ENCODE data around the gene SPATA6L.

The SPATA6L gene

GRCh38 chr9:4590430-4591122, 75.7 kb downstream of the SPATA6L start:
- Histone ChIP-seq H3K9ac (ENCODE audit: low read length) (no peak overlapping the region), H3K4me2 (ENCODE audit: low read length) (no peak overlapping the region), H3K9me3 (ENCODE audit: low read length) (no peaks in the 10 kb centered on the region), H3K36me3 (ENCODE audit: insufficient read depth, low read length) (no peaks in the 10 kb centered on the region), H3F3A (ENCODE audit: insufficient read depth, low read length) (no peaks in the 10 kb centered on the region), H3K4me1 (ENCODE audit: insufficient read depth, low read length, severe bottlenecking) (no peaks in the 10 kb centered on the region), H3K27me3 (ENCODE audit: insufficient read depth, low read length) (no peaks in the 10 kb centered on the region), H3K27ac (ENCODE audit: low read depth, low read length, poor library complexity, severe bottlenecking) (no peak overlapping the region), H3K9me2 (ENCODE audit: low read depth, low read length) (no peaks in the 10 kb centered on the region), H3K4me3 (ENCODE audit: low read depth, low read length, poor library complexity, severe bottlenecking) (no peak overlapping the region), H3K79me2 (ENCODE audit: insufficient read depth, low read length) (no peaks in the 10 kb centered on the region), H4K20me1 (ENCODE audit: insufficient read depth, low read length) (no peaks in the 10 kb centered on the region), H2AFZ (ENCODE audit: low read length) (no peak overlapping the region)
- TF ChIP-seq EZH2 (IDR thresholded peaks at IDR 0.05; ENCODE audit: borderline replicate concordance, low read length) (no peak), CTCF (IDR thresholded peaks at IDR 0.05; ENCODE audit: low read length) (no peak)

- no peak overlapping the region for H3K4me3 ChIP-seq (ENCODE audit: low read depth, low read length, poor library complexity, severe bottlenecking)
- no peak overlapping the region for H3K9ac ChIP-seq (ENCODE audit: low read length)
- H3K79me2 ChIP-seq (ENCODE audit: insufficient read depth, low read length), result no peaks in the 10 kb centered on the region
- H4K20me1 ChIP-seq (ENCODE audit: insufficient read depth, low read length), result no peaks in the 10 kb centered on the region
- no peaks in the 10 kb centered on the region for H3K27me3 ChIP-seq (ENCODE audit: insufficient read depth, low read length)
- H3K9me3 ChIP-seq (ENCODE audit: low read length), result no peaks in the 10 kb centered on the region
- TF ChIP-seq CTCF (IDR thresholded peaks at IDR 0.05; ENCODE audit: low read length) (no peak), EZH2 (IDR thresholded peaks at IDR 0.05; ENCODE audit: borderline replicate concordance, low read length) (no peak)
- no peak overlapping the region for H2AFZ ChIP-seq (ENCODE audit: low read length)
- no peaks in the 10 kb centered on the region for H3K36me3 ChIP-seq (ENCODE audit: insufficient read depth, low read length)
- no peaks in the 10 kb centered on the region for H3K9me2 ChIP-seq (ENCODE audit: low read depth, low read length)
- no peak overlapping the region for H3K27ac ChIP-seq (ENCODE audit: low read depth, low read length, poor library complexity, severe bottlenecking)
- H3F3A ChIP-seq (ENCODE audit: insufficient read depth, low read length), result no peaks in the 10 kb centered on the region
- H3K4me2 ChIP-seq (ENCODE audit: low read length), result no peak overlapping the region
- H3K4me1 ChIP-seq (ENCODE audit: insufficient read depth, low read length, severe bottlenecking), result no peaks in the 10 kb centered on the region
Observed at GRCh38 chr9:4588721-4589120, 77.6 kb downstream of the SPATA6L start.

GRCh38 chr9:4585135-4585534, 81.1 kb downstream of the SPATA6L start:
- H4K20me1 ChIP-seq (ENCODE audit: insufficient read depth, low read length), result no peaks in the 10 kb centered on the region
- no peaks in the 10 kb centered on the region for H3K27me3 ChIP-seq (ENCODE audit: insufficient read depth, low read length)
- no peaks in the 10 kb centered on the region for H3K9me3 ChIP-seq (ENCODE audit: low read length)
- no peak for TF ChIP-seq CTCF (IDR thresholded peaks at IDR 0.05; ENCODE audit: low read length)
- TF ChIP-seq EZH2 (IDR thresholded peaks at IDR 0.05; ENCODE audit: borderline replicate concordance, low read length), result no peak
- H3K4me2 ChIP-seq (ENCODE audit: low read length), result no peak overlapping the region
- no peaks in the 10 kb centered on the region for H3K4me1 ChIP-seq (ENCODE audit: insufficient read depth, low read length, severe bottlenecking)
- no peak overlapping the region for H3K27ac ChIP-seq (ENCODE audit: low read depth, low read length, poor library complexity, severe bottlenecking)
- no peak overlapping the region for H3K9ac ChIP-seq (ENCODE audit: low read length)
- H3K79me2 ChIP-seq (ENCODE audit: insufficient read depth, low read length), result no peaks in the 10 kb centered on the region
- H3K36me3 ChIP-seq (ENCODE audit: insufficient read depth, low read length), result no peaks in the 10 kb centered on the region
- H3K9me2 ChIP-seq (ENCODE audit: low read depth, low read length), result no peaks in the 10 kb centered on the region
- H3K4me3 ChIP-seq (ENCODE audit: low read depth, low read length, poor library complexity, severe bottlenecking), result no peak overlapping the region
- H2AFZ ChIP-seq (ENCODE audit: low read length), result no peak overlapping the region
- H3F3A ChIP-seq (ENCODE audit: insufficient read depth, low read length), result no peaks in the 10 kb centered on the region
